HG03460 (cell line): ENCODE data around the gene FBP1.
A peak's percentile ranks its signal among the peaks of the same experiment; 100 is the strongest.

Experiments
- ATAC-seq: cut with Tn5 transposase; IDR thresholded peaks from one replicate; pipeline ENCODE4 v1.9.1; 2021; ENCODE audit not compliant: unreplicated experiment

FBP1 gene

GRCh38 chr9:94656200-94656599, 16.9 kb upstream of the FBP1 start:
- ATAC-seq: peak; percentile 97

GRCh38 chr9:94655739-94656138, 16.4 kb upstream of the FBP1 start:
- no peak for ATAC-seq

GRCh38 chr9:94654165-94654894, 15.0 kb upstream of the FBP1 start:
- no peak for ATAC-seq

- no peak for ATAC-seq
Observed at GRCh38 chr9:94650949-94651348, 11.6 kb upstream of the FBP1 start.

GRCh38 chr9:94649100-94649819, 9.9 kb upstream of the FBP1 start:
- ATAC-seq: no peak

- no peak for ATAC-seq
Observed at GRCh38 chr9:94648185-94648584, 8.9 kb upstream of the FBP1 start.

GRCh38 chr9:94645901-94646300, 6.6 kb upstream of the FBP1 start:
- no peak for ATAC-seq

- ATAC-seq: no peak
Observed at GRCh38 chr9:94644543-94644942, 5.2 kb upstream of the FBP1 start.

GRCh38 chr9:94643741-94644140, 4.4 kb upstream of the FBP1 start:
- no peak for ATAC-seq

- ATAC-seq: no peak
Observed at GRCh38 chr9:94643176-94643575, 3.9 kb upstream of the FBP1 start.

GRCh38 chr9:94642501-94642900, 3.2 kb upstream of the FBP1 start:
- ATAC-seq: no peak

GRCh38 chr9:94639999-94640376, 670 bp upstream of the FBP1 start:
- ATAC-seq: no peak

GRCh38 chr9:94638335-94639060, 820 bp downstream of the FBP1 start:
- ATAC-seq: no peak

- ATAC-seq: no peak
Observed at GRCh38 chr9:94632737-94633136, 6.6 kb downstream of the FBP1 start.

GRCh38 chr9:94631599-94631998, 7.7 kb downstream of the FBP1 start:
- no peak for ATAC-seq

GRCh38 chr9:94630833-94631232, 8.5 kb downstream of the FBP1 start:
- ATAC-seq: no peak

GRCh38 chr9:94630281-94630680, 9.0 kb downstream of the FBP1 start:
- no peak for ATAC-seq

- ATAC-seq: no peak
Observed at GRCh38 chr9:94627287-94627686, 12.0 kb downstream of the FBP1 start.

- no peak for ATAC-seq
Observed at GRCh38 chr9:94625835-94626234, 13.5 kb downstream of the FBP1 start.

- ATAC-seq: no peak
Observed at GRCh38 chr9:94624629-94625028, 14.7 kb downstream of the FBP1 start.

GRCh38 chr9:94623253-94623652, 16.1 kb downstream of the FBP1 start:
- no peak for ATAC-seq
